Activated CD8-positive, alpha-beta T cell treated with anti-CD3 and anti-CD28 coated beads for 36 hours (primary cell): ENCODE data around the gene LPIN2. TPM values are rescaled to one million over a fixed set of nuclear protein-coding genes. Genes with fewer than 3 reads are reported as not detected.

ENCODE experiments used
- ATAC-seq: fragments of 200-7000 bp; cut with Tn5 transposase; one replicate; pipeline ENCODE4 v1.10.0; 2021; ENCODE audit warnings: mild to moderate bottlenecking, moderate library complexity
- CTCF ChIA-PET: fragments of 350-600 bp; sonication (Branson Sonifier 250); formaldehyde crosslinking; loops from one replicate; lab custom pipeline; 2021; ENCODE audit warnings: antibody characterized with exemption; lab: Charles Lee
- POLR2A ChIA-PET: fragments of 350-600 bp; sonication (Branson Sonifier 250); formaldehyde crosslinking; loops from one replicate; lab custom pipeline; 2021; ENCODE audit warnings: antibody characterized with exemption; lab: Charles Lee
- DNase-seq: peaks from one replicate; pipeline ENCODE4 v3.0.0-alpha.2; 2020
- H3K27ac Mint-ChIP-seq: one replicate; pipeline ENCODE4 v1.8.0; 2021; ENCODE audit warnings: mild to moderate bottlenecking, mixed read lengths
- H3K27me3 Mint-ChIP-seq: one replicate; pipeline ENCODE4 v1.8.0; 2021; ENCODE audit warnings: mixed read lengths
- H3K36me3 Mint-ChIP-seq: one replicate; pipeline ENCODE4 v1.8.0; 2021; ENCODE audit warnings: low read depth, mixed read lengths
- H3K4me1 Mint-ChIP-seq: one replicate; pipeline ENCODE4 v1.8.0; 2021; ENCODE audit warnings: low read depth, mixed read lengths
- H3K4me3 Mint-ChIP-seq: one replicate; pipeline ENCODE4 v1.8.0; 2021; ENCODE audit warnings: mild to moderate bottlenecking, moderate library complexity, mixed read lengths
- H3K9me3 Mint-ChIP-seq: one replicate; pipeline ENCODE4 v1.8.0; 2021; ENCODE audit warnings: mixed read lengths
- intact Hi-C: fragments of 100-400 bp; cut with micrococcal nuclease; formaldehyde crosslinking; loops from one replicate; pipeline ENCODE4 v1.10.0; 2022
- total RNA-seq, 2 experiments: library from RNA; stranded (reverse); gene quantifications; one replicate each; pipeline ENCODE4 v1.2.3, GENCODE V29; 2021
- TF ChIP-seq, protein P1 (sequence below): fragments of 200-600 bp; IDR thresholded peaks from one replicate; pipeline ENCODE4 v1.8.0; 2022; ENCODE audit warnings: antibody characterized with exemption, mild to moderate bottlenecking

Gene LPIN2
- total RNA-seq, 2 experiments from 2014 or later = 95.5 to 95.7 TPM

DNA sequence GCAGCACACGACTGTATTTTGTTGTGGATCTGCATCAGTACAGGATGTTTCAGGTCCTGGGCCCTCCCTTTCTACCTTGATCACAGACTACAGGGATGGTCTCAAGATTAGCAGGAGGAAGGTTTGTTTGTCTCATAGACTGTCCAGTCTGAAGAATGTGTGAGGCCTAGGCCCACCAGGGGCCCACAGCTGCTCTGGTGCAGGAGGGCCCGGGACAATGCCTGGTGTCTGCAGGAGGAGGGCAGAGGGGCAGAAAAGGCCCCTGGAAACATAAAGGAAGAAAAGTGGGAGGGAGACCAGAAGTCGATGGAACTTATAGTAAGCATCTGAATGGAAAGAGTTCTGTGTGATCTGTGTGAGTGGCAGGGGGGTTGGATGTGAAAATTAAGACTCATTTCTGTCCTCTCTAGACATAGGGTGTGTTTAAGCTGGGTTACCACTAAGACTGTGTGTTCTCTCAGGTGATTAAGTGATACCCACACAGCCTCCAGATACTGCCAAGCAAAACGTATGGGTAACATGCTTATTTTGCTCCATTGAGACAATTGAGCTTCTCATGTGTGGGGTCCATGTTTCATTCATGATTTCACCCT, 33.4 kb upstream of the LPIN2 start:
- CTCF ChIA-PET = interaction anchor here (1.0 to 2.8 kb wide), 5 partner anchors 9 to 52 kb away, joined by 3 to 20 read pairs (median 7); no protein-coding TSS in a partner anchor
- peak; percentile 98 for ATAC-seq
- H3K27me3 Mint-ChIP-seq = no peaks in the 10 kb centered on the region

GRCh38 chr18:3044931-3045698, 32.2 kb upstream of the LPIN2 start:
- POLR2A ChIA-PET = no interaction called here
- Mint-ChIP-seq H3K27ac (no peak overlapping the region), H3K27me3 (no peaks in the 10 kb centered on the region), H3K4me3 (no peak overlapping the region), H3K4me1 (peaks cover 19% of the 10 kb centered on the region), H3K36me3 (no peaks in the 10 kb centered on the region), H3K9me3 (no peaks in the 10 kb centered on the region)
- ATAC-seq (no peak), DNase-seq (no peak)
- intact Hi-C loops = no loop called here
- CTCF ChIA-PET = interaction anchor here (1.3 to 2.8 kb wide), 5 partner anchors 11 to 114 kb away, joined by 4 to 20 read pairs (median 7); no protein-coding TSS in a partner anchor
- TF ChIP-seq, protein P1, sequence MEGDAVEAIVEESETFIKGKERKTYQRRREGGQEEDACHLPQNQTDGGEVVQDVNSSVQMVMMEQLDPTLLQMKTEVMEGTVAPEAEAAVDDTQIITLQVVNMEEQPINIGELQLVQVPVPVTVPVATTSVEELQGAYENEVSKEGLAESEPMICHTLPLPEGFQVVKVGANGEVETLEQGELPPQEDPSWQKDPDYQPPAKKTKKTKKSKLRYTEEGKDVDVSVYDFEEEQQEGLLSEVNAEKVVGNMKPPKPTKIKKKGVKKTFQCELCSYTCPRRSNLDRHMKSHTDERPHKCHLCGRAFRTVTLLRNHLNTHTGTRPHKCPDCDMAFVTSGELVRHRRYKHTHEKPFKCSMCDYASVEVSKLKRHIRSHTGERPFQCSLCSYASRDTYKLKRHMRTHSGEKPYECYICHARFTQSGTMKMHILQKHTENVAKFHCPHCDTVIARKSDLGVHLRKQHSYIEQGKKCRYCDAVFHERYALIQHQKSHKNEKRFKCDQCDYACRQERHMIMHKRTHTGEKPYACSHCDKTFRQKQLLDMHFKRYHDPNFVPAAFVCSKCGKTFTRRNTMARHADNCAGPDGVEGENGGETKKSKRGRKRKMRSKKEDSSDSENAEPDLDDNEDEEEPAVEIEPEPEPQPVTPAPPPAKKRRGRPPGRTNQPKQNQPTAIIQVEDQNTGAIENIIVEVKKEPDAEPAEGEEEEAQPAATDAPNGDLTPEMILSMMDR = no peak

More for the DNA sequence above, 33.4 kb upstream of the LPIN2 start:
- intact Hi-C loops = no loop called here
- POLR2A ChIA-PET = interaction anchor here (0.6 to 1.5 kb wide), 3 partner anchors 30 to 550 kb away, joined by 3 to 4 read pairs (median 4); no protein-coding TSS in a partner anchor
- Mint-ChIP-seq H3K4me1 (peaks cover 17% of the 10 kb centered on the region), H3K27ac (peak overlapping the region; percentile 71), H3K9me3 (no peaks in the 10 kb centered on the region), H3K36me3 (no peaks in the 10 kb centered on the region), H3K4me3 (no peak overlapping the region)
- TF ChIP-seq, protein P1 = no peak
- peak; percentile 59 for DNase-seq

DNA sequence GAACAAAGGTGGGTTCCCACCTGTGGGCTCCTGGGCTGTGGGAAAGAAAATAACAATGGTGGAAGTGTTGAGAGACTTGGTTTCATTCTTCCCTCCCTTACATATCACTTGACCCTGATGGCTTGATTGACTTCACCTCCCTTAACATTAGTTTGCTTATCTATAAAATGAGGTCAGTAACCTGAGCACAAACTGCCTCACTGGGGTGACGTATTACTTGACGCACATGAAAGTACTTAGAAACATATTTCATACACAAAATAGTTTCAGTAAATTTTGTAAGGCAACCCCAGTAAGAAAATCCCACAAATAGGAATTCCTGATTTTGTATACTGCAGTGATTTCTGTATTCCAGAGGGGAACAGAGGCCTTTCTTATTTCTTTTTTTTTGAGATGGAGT, 29.4 kb upstream of the LPIN2 start:
- ChIA-PET POLR2A (no interaction called here), CTCF (no interaction called here)
- Mint-ChIP-seq H3K27me3 (no peaks in the 10 kb centered on the region), H3K4me3 (no peak overlapping the region), H3K4me1 (peaks cover 31% of the 10 kb centered on the region), H3K9me3 (no peaks in the 10 kb centered on the region), H3K36me3 (no peaks in the 10 kb centered on the region), H3K27ac (no peak overlapping the region)
- no peak for DNase-seq
- no peak for ATAC-seq
- TF ChIP-seq, protein P1 = no peak
- intact Hi-C loops = no loop called here

- no peaks in the 10 kb centered on the region for H3K27me3 Mint-ChIP-seq
- H3K36me3 Mint-ChIP-seq = no peaks in the 10 kb centered on the region
- intact Hi-C loops = no loop called here
- TF ChIP-seq, protein P1 = no peak
- H3K27ac Mint-ChIP-seq = no peak overlapping the region
- H3K4me3 Mint-ChIP-seq = no peak overlapping the region
- no peaks in the 10 kb centered on the region for H3K9me3 Mint-ChIP-seq
- ChIA-PET CTCF (interaction anchor here (0.6 to 1.0 kb wide), 2 partner anchors 47 to 240 kb away, joined by 3 to 5 read pairs; no protein-coding TSS in a partner anchor), POLR2A (interaction anchor here (1.1 kb wide), 1 partner anchor 170 kb away, joined by 3 read pairs; no protein-coding TSS in a partner anchor)
- peaks cover 30% of the 10 kb centered on the region for H3K4me1 Mint-ChIP-seq
- no peak for ATAC-seq
- DNase-seq = no peak
Measured at GRCh38 chr18:3041843-3042242, 28.9 kb upstream of the LPIN2 start.
